Measurements from ENCODE around the gene GMDS.

GRCh38 chr6:2185466-2185865 is 59.9 kb downstream of the GMDS start:
- TF ChIP-seq ZFP30 (CRISPR knock-in tag; IDR thresholded peaks at IDR 0.05) (no peak), CSRNP3 (CRISPR knock-in tag; IDR thresholded peaks at IDR 0.05) (no peak), RARB (CRISPR knock-in tag; IDR thresholded peaks at IDR 0.05) (no peak), ESRRG (CRISPR knock-in tag; IDR thresholded peaks at IDR 0.05) (no peak), PATZ1 (CRISPR knock-in tag; IDR thresholded peaks at IDR 0.05; ENCODE audit: borderline replicate concordance) (no peak), ZNF565 (CRISPR knock-in tag; conservative IDR thresholded peaks at IDR 0.05; ENCODE audit: low read depth) (no peak), CREB5 (CRISPR knock-in tag; IDR thresholded peaks at IDR 0.05; ENCODE audit: low read depth) (no peak), GLIS3 (CRISPR knock-in tag; IDR thresholded peaks at IDR 0.05) (no peak), TSHZ2 (CRISPR knock-in tag; IDR thresholded peaks at IDR 0.05) (no peak), PPARA (CRISPR knock-in tag; IDR thresholded peaks at IDR 0.05; ENCODE audit: borderline replicate concordance) (no peak), TCF4 (CRISPR knock-in tag; IDR thresholded peaks at IDR 0.05; ENCODE audit: borderline replicate concordance) (no peak), ARNTL (CRISPR knock-in tag; IDR thresholded peaks at IDR 0.05; ENCODE audit: borderline replicate concordance, low read depth) (no peak)

Data from SK-N-SH treated with all-trans-retinoic acid at 6 μM for 48 hours (cell line).